Smooth muscle cell (in vitro differentiated cells): ENCODE data around the gene RNU7-1. TPM values are rescaled to one million over a fixed set of nuclear protein-coding genes. Genes with fewer than 3 reads are reported as not detected.
A peak's percentile ranks its signal among the peaks of the same experiment; 100 is the strongest.

Experiments used
- DNase-seq: peaks from one replicate; lab custom pipeline; 2025; ENCODE audit not compliant: unreplicated experiment; lab: John Stamatoyannopoulos, UW
- H2AFZ ChIP-seq: fragments of 200-600 bp; sonication (generic); 2 replicates; pipeline ENCODE4 v1.6.0; 2016; ENCODE audit warnings: antibody characterized with exemption, low read depth, mild to moderate bottlenecking
- H3F3A ChIP-seq: fragments of 200-600 bp; sonication (generic); 2 replicates; pipeline ENCODE4 v1.6.0; 2017; ENCODE audit warnings: antibody characterized with exemption, low read depth
- H3K27ac ChIP-seq: fragments of 200-600 bp; sonication (generic); 2 replicates; pipeline ENCODE4 v1.5.1; 2016; ENCODE audit warnings: low read depth, mild to moderate bottlenecking
- H3K27me3 ChIP-seq: fragments of 200-600 bp; sonication (generic); 2 replicates; pipeline ENCODE4 v1.6.1; 2016; ENCODE audit warnings: low read depth, mild to moderate bottlenecking
- H3K36me3 ChIP-seq: fragments of 200-600 bp; sonication (generic); 2 replicates; pipeline ENCODE4 v1.5.1; 2016; ENCODE audit warnings: low read depth
- H3K4me1 ChIP-seq: fragments of 200-600 bp; sonication (generic); 2 replicates; pipeline ENCODE4 v1.5.1; 2016; ENCODE audit warnings: low read depth
- H3K4me2 ChIP-seq: fragments of 200-600 bp; sonication (generic); 2 replicates; pipeline ENCODE4 v1.6.0; 2016; ENCODE audit warnings: mild to moderate bottlenecking
- H3K4me3 ChIP-seq: fragments of 200-600 bp; sonication (generic); 2 replicates; pipeline ENCODE4 v1.5.1; 2016; ENCODE audit warnings: mild to moderate bottlenecking
- H3K79me2 ChIP-seq: fragments of 200-600 bp; sonication (generic); 2 replicates; pipeline ENCODE4 v1.6.0; 2016; ENCODE audit warnings: low read depth, mild to moderate bottlenecking
- H3K9ac ChIP-seq: fragments of 200-600 bp; sonication (generic); 2 replicates; pipeline ENCODE4 v1.6.0; 2016; ENCODE audit warnings: low read depth
- H3K9me3 ChIP-seq: fragments of 200-600 bp; sonication (generic); replicated peaks from 2 replicates; pipeline ENCODE4 v1.5.1; 2016; ENCODE audit warnings: low read depth
- H4K20me1 ChIP-seq: fragments of 200-600 bp; sonication (generic); 2 replicates; pipeline ENCODE4 v1.6.0; 2016; ENCODE audit warnings: low read depth
- CTCF ChIP-seq: fragments of 200-600 bp; sonication (generic); IDR thresholded peaks from 2 replicates; pipeline ENCODE4 v1.5.1; 2017; ENCODE audit warnings: borderline replicate concordance, mild to moderate bottlenecking, antibody characterized with exemption; ENCODE audit not compliant: insufficient read depth, poor library complexity, severe bottlenecking
- WGBS: methylation state at CpG from one replicate; pipeline ENCODE4 v1.1.7; 2016; ENCODE audit warnings: low lambda C conversion rate; 5-methylcytosine and 5-hydroxymethylcytosine counted together
- polyA plus RNA-seq: library from polyadenylated mRNA; unstranded; fragments of >200 nt; fragmentation: Nextera tagmentation; extraction: Ambion mirVana; gene quantifications from 2 replicates; pipeline ENCODE4 v1.2.1, GENCODE V29; 2016
- total RNA-seq: library from RNA; depleted of rRNA; stranded (reverse); fragments of >200 nt; gene quantifications from 2 replicates; pipeline ENCODE4 v1.2.3, GENCODE V29; 2014

The RNU7-1 gene
- total and polyA plus RNA-seq, 2 experiments from 2014 or later: not detected

GRCh38 chr12:6925540-6926279 is 17.9 kb upstream of the RNU7-1 start:
- Histone ChIP-seq H3K4me3 (peak overlapping the region; percentile 98), H3K79me2 (peaks cover 37% of the 10 kb centered on the region), H3K4me1 (peaks cover 42% of the 10 kb centered on the region), H4K20me1 (peaks cover 20% of the 10 kb centered on the region), H3F3A (peaks cover 17% of the 10 kb centered on the region), H3K4me2 (peak overlapping the region; percentile 85), H3K36me3 (no peaks in the 10 kb centered on the region), H2AFZ (peak overlapping the region; percentile 8), H3K27ac (peak overlapping the region; percentile 77), H3K9ac (no peak overlapping the region), H3K9me3 (no peaks in the 10 kb centered on the region), H3K27me3 (no peaks in the 10 kb centered on the region)
- 2% methylated on average over 8 of the region's 8 CpGs for WGBS
- DNase-seq: no peak
- no peak for TF ChIP-seq CTCF

DNA sequence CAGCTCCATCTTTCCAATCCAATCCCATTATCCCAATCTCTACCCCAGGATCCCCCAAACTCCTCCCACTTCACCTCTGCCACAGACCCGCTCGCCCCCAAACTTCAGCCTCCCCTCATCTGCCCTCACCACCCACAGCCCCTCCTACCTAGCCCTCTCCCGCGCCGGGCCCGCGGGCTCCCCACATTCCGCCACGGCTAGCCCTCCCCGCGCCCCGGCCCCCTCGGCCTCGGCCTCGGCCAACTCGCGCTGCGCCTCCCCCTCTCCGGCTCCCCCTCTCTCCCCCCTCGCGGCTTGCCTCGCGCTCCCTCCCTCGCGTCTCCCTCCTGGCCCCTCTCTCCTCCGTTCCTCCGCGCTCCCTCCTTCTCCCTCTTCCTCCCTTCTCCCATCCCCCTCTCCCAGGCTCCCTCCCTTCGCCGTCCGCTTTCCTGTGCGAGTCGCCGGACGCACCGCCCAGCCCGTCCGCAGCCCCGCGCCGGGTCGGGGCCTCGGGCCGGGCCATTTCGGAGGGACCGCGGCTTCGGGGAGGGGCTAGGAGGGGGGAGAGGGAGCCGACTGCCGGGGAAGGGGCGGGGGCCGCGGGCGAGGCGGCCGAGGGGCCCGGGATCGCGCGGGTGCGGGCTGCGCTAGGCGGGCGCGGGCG is 16.1 kb upstream of the RNU7-1 start, which contains the start of gene ATN1:
ATN1 (plus strand) TSS at position 581 of the 643 bp plus-strand sequence. CDS start 6,043 bp downstream, outside the sequence.
- Histone ChIP-seq H3K27me3 (no peaks in the 10 kb centered on the region), H3K4me1 (peaks cover 42% of the 10 kb centered on the region), H3K9ac (peak within 1 kb of the TSS; percentile 93), H3K36me3 (no peaks in the 10 kb centered on the region), H3K4me2 (peak within 1 kb of the TSS; percentile 99), H3F3A (peaks cover 20% of the 10 kb centered on the region), H4K20me1 (peaks cover 38% of the 10 kb centered on the region), H3K9me3 (no peaks in the 10 kb centered on the region), H3K4me3 (peak within 1 kb of the TSS; percentile 98), H3K79me2 (peaks cover 55% of the 10 kb centered on the region), H2AFZ (peak within 1 kb of the TSS; percentile 67), H3K27ac (peak within 1 kb of the TSS; percentile 77)
- peak; percentile 55 for DNase-seq
- WGBS: under 1% methylated on average over 21 of the region's 66 CpGs
- no peak for TF ChIP-seq CTCF

DNA sequence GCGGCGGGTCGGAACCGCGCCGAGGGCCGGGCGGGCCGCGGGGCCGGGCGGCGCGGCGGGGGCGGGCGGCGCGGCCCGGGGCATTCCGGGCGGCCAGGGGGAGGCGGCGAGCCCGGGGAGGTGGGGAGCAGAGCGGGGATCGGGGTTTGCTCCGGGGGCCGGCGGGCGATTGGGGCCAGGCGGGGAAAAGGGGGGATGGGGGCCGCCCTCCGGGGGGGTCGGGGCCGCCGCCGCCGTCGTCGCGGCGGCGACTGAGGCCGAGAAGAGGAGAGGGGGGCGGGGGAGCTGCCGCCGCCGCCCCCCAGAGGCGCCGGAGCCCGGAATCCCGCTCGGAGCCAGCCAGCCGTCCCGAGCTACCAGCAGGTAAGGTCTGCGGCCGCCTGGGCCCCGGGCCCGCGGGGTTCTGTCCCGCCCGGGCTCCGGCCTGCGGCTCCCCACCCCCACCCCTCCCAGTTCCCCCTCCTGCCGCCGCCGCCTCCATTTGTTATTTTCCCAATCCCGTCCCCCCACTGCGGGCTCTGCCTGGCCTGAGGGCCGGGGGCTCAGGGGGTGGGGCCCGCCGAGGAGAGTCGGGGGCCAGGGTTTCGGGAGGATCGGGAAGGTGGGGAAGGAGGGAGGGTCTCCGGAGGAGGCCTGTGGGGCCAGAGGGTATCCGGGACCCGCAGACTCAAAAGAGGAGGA is 15.5 kb upstream of the RNU7-1 start:
- peak overlapping the region; percentile 98 for H3K4me3 ChIP-seq
- WGBS: 0% methylated on average over 7 of the region's 79 CpGs
- no peaks in the 10 kb centered on the region for H3K36me3 ChIP-seq
- TF ChIP-seq CTCF: no peak
- peaks cover 42% of the 10 kb centered on the region for H3K4me1 ChIP-seq
- H4K20me1 ChIP-seq: peaks cover 44% of the 10 kb centered on the region
- peaks cover 62% of the 10 kb centered on the region for H3K79me2 ChIP-seq
- H3K4me2 ChIP-seq: peak overlapping the region; percentile 99
- no peak for DNase-seq
- H3K27me3 ChIP-seq: no peaks in the 10 kb centered on the region
- H2AFZ ChIP-seq: no peak overlapping the region
- H3K9ac ChIP-seq: peak overlapping the region; percentile 90
- peaks cover 17% of the 10 kb centered on the region for H3F3A ChIP-seq
- no peaks in the 10 kb centered on the region for H3K9me3 ChIP-seq
- H3K27ac ChIP-seq: peak overlapping the region; percentile 67
